Dedifferentiated amniotic fluid mesenchymal stem cell (primary cell): Measurements from ENCODE around the gene ABL2.
"Not testable (repeated sequence)": the region's sequence is repeated elsewhere in the genome, so short reads cannot be mapped to it uniquely, and the experiment has no call there.

ENCODE experiments used
- DNase-seq: peaks from one replicate; pipeline ENCODE4 v3.0.0-alpha.2; 2016; ENCODE audit errors: extremely low spot score

The ABL2 gene

GRCh38 chr1:179135168-179135567 lies 94.3 kb downstream of the ABL2 start:
- not testable (repeated sequence) for DNase-seq

GRCh38 chr1:179129702-179130473 lies 99.6 kb downstream of the ABL2 start:
- no peak for DNase-seq

GRCh38 chr1:179128520-179128919 lies 101.0 kb downstream of the ABL2 start:
- DNase-seq = no peak

GRCh38 chr1:179127163-179127895 lies 102.1 kb downstream of the ABL2 start:
- DNase-seq = peak; percentile 49

- no peak for DNase-seq
Measured at GRCh38 chr1:179126338-179127060, 103.0 kb downstream of the ABL2 start.

GRCh38 chr1:179124873-179125272 lies 104.6 kb downstream of the ABL2 start:
- DNase-seq = no peak

- DNase-seq = peak; percentile 56
Measured at GRCh38 chr1:179121159-179121938, 108.1 kb downstream of the ABL2 start.

- DNase-seq = no peak
Measured at GRCh38 chr1:179120736-179121135, 108.7 kb downstream of the ABL2 start.

GRCh38 chr1:179119513-179119912 lies 110.0 kb downstream of the ABL2 start:
- DNase-seq = no peak

GRCh38 chr1:179115181-179115580 lies 114.3 kb downstream of the ABL2 start:
- no peak for DNase-seq

GRCh38 chr1:179108644-179109043 lies 120.8 kb downstream of the ABL2 start:
- no peak for DNase-seq

- DNase-seq = no peak
Measured at GRCh38 chr1:179107706-179108629, 121.5 kb downstream of the ABL2 start.

- no peak for DNase-seq
Measured at GRCh38 chr1:179105393-179105792, 124.1 kb downstream of the ABL2 start.

GRCh38 chr1:179104611-179105250 lies 124.7 kb downstream of the ABL2 start:
- no peak for DNase-seq

GRCh38 chr1:179103999-179104398 lies 125.5 kb downstream of the ABL2 start:
- no peak for DNase-seq

GRCh38 chr1:179101566-179101965 lies 127.9 kb downstream of the ABL2 start:
- DNase-seq = no peak

GRCh38 chr1:179099891-179100290 lies 129.6 kb downstream of the ABL2 start:
- no peak for DNase-seq

GRCh38 chr1:179095924-179096323 lies 133.6 kb downstream of the ABL2 start:
- DNase-seq = no peak

GRCh38 chr1:179095377-179095776 lies 134.1 kb downstream of the ABL2 start:
- DNase-seq = no peak

GRCh38 chr1:179094818-179095217 lies 134.7 kb downstream of the ABL2 start:
- DNase-seq = no peak
